Inferior parietal cortex (tissue), 1 donor: ENCODE measurements around the gene TBC1D8.
"Not testable (repeated sequence)": the region's sequence is repeated elsewhere in the genome, so short reads cannot be mapped to it uniquely, and the experiment has no call there.

Experiments
- DNase-seq: peaks from one replicate; pipeline ENCODE4 v3.0.0-alpha.2; 2016; ENCODE audit errors: extremely low spot score

TBC1D8 gene

DNA sequence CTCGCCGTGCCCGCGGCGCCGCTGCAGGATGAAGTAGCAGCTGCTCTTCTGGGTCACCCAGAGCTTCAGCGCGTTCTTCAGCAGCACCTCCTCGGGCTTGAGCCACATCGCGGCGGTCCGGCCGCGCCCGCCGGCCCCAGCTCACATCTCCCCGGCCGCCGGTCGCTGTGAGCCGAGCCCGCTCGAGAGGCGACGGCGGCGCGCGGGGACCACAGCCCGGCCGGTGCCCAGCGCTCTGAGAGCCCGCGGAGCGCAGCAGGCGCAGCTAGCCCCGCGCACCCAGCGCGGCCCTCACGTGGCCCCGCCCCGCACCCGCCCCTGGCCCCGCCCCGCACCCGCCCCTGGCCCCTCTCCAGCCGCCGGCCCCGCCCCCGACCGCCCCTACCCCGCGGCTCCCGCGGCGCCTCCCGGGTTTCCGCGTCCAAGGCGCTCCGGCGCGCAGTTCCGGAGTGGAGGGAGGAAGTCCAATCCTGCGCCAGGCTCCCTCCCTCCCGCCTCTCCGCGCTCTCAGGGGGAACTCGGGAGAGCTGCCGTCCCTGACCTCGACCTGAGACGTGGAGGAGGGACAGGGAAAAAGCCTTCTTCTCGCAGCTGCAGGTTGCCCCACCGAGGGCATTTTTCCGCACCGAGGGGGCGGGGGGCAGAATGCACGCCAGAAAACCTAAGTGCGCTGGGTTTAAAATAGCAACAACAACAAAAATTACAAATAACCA, at the start of gene TBC1D8:
TBC1D8 (minus strand) TSS at position 237 of the 713 bp plus-strand sequence; CDS start at position 108, 129 bp downstream.
- DNase-seq = peak; percentile 62

DNA sequence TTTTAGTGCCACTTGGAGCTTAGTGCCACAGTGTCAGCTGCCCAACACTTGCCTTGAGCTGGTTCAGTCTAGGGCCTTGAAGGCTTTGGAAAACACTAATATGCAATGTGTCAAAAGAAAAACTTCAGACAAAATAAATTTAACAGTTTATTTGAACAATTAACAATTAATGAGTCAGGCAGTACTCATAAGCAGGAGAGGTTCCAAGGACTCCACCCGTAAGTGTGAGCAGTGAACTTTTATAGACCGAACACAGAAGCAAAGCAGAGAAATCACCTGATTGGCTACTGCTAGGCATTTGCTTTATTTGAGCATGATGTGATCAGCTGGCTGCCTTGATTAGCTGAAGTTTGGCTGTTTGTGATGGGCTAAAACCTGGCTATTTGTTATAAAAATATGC, 49.5 kb upstream of the TBC1D8 start:
- no peak for DNase-seq

DNA sequence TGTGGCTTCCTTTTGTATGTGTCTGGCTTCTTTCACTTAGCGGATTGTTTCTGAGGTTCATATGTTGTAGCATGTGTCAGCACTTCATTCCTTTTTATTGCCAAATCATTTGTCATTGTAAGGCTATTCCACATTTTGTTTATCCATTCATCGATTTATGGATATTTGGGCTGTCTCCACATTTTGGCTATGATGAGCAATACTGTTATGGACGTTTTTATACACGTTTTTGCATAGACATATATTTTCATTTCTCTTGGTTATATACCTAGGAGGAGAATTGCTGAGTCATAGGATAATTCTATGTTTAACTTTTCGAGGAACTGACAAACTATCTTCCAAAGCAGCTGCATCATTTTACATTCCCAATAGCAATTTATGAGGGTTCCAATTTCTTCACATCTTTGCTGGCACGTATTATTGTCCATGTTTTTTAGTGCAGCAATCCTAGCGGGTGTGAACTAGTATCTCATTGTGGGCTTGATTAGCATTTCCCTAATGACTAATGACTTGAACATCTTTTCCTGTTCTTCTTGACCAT, 48.1 kb upstream of the TBC1D8 start:
- no peak for DNase-seq

DNA sequence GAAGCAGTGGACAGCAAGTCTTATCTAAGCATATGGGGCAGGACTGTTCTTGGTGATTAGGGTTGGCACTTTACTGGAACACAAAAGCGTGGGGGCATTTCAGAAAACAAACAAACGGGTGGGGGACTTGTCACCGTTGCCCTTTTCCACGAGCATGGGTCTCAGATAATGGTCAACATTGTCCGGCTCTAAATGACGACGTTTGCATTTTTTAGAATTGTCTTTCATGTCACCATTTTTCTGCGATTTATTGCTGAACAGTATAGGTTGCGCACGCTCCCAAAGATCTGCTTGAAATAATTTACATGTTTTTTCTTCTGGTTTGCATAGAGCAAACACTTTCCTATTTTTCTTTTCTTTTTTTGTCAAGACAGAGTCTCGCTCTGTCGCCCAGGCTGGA, 46.6 kb upstream of the TBC1D8 start:
- no peak for DNase-seq

DNA sequence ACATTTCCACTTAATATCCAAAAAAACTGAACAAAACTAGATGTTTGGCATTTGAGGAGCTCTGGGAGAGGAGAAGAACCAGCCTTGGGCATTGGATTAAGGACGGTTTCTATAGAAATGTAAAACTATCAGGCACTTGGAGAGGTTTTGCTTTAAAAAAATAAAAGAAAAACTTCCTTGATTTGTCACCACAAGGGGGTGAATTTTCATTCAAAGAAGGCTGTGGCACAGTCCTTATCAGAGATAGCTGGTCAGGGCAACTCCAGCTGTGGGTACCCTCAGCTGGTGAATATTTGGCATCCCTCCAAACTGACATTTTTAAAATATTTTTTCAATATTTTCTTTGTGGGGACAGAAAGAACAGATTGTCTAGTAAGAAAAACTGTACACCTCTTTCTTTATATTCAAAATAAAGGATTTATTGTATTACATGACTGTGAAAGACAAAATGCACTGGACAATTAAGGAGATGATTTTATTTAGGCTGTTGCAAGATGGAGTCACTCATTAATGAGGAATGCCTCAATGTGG, 46.1 kb upstream of the TBC1D8 start:
- no peak for DNase-seq

DNA sequence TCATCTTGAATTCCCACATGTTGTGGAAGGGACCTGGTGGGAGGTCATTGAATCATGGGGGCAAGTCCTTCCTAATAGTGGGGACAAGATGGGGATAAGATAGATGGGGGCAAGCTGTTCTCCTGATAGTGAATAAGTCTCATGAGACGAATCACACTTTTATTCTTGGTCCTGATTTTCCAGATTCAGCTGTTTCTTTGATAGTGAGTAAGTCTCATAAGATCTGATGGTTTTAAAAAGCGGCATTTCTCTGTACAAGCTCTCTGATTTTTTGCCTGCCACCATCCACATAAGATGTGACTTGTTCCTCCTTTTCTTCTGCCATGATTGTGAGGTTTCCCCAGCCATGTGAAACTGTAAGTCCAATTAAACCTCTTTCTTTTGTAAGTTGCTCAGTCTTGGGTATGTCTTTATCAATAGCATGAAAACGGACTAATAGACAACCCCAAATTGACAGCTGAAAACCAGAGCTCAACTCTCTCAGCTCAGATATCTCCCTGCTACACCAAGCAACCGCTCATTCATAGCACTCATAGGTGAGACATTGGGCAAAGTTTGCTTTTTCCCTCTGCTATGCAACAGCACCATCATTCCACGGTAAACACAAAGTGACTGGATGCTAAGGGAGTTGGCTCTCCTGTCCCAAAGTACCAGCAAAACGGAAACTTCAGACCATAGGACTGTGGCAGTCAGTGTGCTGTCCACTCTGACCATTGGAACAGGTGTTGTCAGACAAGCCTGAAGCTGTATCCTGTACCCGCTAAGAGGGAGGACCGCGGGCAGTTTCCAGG, 44.9 kb upstream of the TBC1D8 start:
- no peak for DNase-seq

DNA sequence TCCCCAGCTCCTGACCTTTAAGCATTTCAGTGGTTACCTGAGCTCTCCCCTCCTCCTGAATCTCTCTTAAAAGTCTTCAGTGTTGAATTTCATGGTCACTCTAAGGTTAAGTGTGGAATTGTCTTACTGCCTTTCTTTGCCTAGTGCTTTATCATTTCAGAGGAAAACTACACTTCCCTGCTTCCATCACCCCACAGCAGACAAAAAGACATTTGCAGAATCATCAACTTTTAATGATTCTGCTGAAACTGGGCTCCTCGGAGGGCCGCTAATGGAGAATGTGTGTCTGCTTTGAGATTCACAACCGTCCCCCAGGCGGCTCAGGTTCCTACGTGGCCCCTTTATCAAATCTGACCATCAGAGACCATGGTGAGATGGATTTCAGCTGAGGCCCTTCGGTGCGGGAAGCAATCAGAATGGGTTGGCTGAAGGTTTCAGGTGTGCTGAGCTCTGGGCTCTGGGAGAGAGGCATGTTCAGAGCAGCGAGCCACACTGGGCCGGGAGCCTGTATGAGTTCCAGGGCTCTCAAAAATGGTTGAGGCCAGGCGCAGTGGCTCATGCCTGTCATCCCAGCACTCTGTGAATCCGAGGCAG, 41.9 kb upstream of the TBC1D8 start:
- no peak for DNase-seq

DNA sequence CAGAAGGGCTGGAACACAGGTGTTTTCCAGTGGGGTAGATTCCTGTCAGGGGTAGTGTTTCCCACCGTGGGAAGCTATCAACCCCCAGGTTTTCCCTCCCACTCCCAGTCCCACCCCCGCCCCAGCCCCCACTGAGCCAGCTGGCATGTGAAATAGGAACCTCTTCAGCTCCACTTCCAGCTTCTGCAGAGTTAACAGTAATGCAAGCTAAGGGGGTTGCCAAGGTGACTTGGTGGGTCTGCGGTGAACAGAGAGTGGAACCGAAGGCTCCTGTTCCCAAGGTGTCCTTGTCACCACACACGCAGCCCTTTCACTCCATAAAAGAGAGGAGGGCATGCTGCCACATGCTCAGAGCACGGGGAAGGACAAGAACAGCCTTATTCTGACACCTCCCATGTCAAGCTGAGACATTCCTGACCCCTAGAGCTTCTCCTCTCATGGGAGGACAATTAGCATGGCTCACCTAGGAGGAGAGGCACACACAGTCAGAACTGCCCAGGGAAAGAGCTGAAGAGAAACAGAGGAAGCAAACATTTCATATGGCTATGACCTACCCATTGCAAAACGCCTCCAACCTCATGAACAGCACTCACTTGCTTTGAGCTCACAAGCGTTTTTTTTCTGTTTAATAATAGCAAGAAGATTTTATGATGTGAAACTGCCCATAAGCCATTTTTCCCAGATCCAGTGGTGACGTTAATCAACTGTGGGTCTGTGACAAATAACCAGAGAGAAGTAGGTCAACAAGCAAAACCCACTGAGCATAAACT, 39.8 kb upstream of the TBC1D8 start:
- no peak for DNase-seq

DNA sequence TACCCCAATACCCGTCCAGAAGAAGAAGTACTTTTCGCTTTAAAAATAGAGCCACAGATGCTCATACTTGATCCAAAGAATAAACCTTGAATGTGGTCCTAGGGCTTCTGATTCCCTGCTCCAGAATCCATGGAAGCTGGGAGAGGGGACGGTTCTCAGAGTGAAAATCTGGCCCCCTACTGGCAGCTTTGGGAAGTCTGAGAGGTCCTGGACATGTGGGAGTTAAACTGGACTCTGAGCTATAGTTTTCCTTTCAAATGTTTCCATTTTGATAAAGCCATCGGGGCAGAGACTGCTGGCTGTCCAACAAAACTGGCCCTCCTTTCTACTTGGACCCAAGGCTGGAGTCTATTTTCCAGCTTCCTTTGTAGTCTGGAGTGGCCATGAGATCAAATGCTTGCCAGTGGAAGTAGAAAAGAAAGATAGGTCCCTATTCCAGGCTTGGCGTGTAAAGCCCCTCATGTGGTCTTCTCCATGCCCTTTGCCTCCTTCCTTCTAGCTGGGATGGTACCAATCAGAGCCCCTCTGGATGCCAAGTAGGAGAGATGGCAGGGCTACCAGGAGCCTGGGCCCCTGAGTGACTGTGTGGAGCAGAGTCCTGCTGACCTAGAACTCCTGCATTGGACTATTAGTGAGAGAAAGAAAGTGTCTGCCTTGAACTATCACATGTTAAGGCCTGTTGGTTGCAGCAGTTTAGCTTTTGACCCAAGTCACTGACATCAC, 37.7 kb upstream of the TBC1D8 start:
- DNase-seq = no peak

DNA sequence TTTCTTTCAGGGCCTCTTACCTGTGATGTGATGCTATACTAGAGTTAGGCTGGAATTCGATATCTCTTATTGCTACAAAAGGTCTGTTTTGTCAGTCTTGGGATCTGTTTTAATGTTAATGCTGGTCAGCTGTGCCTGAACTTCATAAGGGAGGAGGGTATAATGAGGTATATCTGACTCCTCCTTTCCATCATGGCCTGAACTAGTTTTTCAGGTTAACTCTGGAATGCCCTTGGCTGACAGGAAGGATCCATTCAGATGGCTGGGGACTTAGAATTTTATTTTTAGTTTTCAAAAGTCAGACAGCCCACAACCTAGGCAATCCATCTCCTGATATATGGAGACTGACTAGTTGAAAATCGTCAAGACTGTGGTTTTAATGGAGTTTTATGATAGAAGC, 35.9 kb upstream of the TBC1D8 start:
- DNase-seq = no peak

DNA sequence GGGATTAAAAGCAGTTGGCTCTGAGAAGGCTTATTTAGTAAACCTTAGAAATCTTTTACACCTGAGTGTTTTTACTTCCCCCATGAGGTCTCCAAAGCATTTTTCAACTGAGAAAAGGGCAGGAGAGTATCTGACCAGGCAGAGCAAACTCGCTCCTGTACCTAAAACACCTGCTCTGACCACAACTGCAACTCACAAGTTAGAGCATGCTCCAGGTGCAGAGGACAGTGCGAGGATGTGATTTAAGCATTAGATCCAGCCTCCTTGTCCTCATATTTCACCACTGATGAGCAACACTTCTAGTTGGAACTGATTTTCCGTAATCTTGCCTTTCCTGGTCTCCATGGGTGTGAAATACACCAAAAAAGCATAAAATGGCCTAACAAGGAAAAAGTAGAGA, 34.5 kb upstream of the TBC1D8 start:
- no peak for DNase-seq

DNA sequence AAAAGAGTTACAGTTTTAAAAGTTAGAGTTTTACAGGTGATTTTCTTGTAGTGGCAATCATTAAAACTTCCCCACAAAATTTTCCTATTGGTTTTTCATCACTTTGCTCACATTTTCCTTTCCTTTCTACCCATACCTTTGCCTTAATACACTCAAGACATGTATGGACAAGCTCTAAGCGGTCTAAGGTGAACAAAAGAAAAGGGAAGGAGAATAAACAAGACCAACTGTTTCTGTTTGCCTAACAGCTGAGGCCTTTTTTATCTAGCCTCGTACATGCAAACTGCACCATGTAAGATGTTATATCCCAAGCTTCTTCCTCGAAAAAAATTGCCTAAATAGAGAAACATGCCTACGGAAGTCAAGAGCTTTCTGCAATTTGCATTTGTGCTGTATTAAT, 33.9 kb upstream of the TBC1D8 start:
- no peak for DNase-seq

DNA sequence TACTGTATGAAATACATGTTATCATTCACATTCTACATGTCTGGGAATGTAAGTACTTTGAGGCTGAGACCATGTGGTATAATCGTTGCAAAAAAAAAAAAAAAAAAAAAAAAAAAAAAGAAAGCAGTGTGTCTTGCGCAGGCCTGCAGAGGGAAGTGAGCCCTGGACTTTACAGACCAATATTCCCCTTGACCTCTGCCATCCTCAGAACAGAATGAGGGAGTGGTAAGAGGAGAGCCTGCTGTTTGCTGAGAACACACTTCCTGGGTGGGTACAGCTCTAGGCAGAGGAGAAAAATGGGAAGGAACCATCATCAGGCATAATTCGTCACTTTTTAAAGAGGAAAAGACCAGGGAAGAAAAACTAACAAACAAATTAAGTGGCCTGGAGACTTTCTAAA, 28.8 kb upstream of the TBC1D8 start:
- DNase-seq = no peak

DNA sequence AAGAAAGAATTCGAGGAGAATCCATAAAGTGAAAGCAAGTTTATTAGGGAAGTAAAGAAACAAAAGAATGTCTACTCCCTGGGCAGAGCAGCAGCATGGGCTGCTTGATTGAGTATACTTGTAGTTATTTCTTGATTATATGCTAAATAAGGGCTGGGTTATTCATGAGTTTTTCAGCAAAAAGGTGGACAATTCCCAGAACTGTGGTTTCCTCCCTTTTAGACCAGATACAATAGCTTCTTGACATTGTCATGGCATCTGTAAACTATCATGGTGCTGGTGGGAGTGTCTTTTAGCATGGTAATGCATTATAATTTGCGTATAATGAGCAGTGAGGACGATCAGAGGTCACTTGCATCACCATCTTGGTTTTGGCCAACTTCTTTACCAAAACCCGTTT, 25.6 kb upstream of the TBC1D8 start:
- no peak for DNase-seq

DNA sequence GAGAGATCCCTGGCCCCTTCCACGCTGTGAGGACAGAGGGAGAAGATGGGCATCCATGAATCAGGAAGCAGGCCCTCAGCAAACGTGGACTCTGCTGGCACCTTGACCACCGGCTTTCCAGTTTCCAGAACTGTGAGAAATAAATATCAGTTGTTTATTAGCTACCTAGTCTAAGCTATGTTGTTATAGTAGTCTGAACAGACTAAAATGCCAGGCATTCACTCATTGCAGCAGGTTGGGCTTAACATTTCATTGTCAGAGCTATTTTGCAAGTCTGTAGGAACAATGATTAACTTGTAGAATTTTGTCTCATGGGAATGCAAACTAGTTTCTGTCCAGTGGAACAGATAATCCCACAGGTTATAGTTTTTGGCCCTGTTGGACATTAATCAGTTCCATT, 24.8 kb upstream of the TBC1D8 start:
- DNase-seq = no peak

DNA sequence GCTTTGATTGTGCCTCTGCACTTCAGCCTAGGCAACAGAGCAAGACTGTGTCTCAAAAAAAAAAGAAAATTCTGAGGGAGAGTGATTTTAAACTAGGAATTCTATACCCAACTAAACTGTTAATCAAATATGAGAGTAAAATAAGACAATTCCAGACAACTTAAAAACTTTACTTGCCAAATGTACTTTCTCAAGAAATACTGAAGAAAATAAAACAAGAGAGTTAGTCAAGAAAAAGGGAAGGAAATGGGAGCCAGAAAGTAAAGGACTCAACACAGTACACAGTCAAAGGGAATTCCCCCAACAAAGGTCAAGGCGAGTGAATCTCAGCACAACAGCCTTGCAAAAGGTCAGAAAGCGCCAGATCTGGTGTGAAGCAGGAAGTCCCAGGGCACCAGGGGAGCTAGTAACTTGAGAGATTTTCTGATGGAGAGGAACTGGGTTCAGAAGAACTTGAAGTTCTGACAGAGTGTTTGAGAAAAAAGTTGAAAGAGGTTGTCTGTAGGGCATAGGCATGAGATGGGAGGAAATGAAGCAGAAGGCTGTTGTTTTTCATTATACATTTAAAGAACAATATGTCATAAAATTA, 22.6 kb upstream of the TBC1D8 start:
- no peak for DNase-seq

DNA sequence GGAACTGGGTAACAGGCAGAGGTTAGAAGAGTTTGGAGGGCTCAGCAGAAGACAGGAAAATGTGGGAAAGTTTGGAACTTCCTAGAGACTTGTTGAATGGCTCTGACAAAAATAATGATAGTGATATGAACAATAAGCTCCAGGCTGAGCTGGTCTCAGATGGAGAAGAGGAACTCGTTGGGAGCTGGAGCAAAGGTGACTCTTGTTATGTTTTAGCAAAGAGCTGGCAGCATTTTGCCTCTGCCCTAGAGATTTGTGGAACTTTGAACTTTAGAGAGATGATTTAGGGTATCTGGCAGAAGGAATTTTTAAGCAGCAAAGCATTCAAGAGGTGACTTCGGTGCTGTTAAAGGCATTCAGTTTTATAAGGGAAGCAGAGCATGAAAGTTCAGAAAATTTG, 18.6 kb upstream of the TBC1D8 start:
- not testable (repeated sequence) for DNase-seq

DNA sequence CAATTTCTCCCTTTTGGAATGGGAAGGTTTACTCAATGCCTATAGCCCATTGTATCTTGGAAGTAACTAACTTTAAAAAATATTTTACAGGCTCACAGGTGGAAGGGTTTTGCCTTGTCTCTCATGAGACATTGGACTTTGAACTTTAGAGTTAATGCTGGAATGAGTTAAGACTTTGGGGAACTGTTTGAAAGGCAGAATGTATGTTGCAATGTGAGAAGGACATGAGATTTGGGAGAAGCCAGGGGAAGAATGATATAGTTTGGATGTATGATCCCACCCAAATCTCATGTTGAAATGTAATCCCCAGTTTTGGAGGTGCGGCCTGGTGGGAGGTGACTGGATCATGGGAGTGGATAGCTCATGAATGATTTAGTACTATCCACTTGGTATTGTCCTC, 17.5 kb upstream of the TBC1D8 start:
- no peak for DNase-seq

DNA sequence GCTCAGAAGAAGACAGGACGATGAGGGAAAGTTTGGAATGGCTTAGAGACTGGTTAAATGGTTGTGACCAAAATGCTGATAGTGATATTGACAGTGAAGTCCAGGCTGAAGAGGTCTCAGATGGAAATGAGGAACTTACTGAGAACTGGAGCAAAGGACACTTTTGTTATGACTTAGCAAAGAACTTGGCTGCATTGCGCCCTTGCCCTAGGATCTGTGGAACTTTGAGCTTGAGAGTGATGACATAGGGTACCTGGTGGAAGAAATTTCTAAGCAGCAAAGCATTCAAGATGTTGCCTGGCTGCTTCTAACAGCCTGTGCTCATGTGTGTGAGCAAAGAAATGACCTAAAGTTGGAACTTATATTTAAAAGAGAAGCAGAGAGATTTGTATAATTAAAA, 16.4 kb upstream of the TBC1D8 start:
- not testable (repeated sequence) for DNase-seq

DNA sequence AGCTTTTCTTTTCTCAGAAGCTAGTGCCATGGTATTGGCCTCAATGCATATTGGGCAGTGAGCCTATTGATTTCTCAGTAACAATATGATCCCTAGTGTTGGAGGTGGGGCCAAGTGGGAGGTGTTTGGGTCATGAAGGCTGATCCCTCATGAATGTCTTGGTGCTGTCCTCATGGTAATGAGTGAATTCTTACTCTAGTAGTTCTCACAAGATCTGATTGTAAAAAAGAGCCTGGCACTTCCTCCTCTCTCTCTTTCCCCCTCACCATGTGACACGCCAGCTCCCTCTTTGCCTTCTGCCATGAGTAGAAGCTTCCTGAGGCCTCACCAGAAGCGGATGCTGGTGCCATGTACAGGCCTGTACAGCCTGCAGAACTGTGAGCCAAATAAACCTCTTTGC, 12.8 kb upstream of the TBC1D8 start:
- DNase-seq = no peak
